Uterus (tissue), 2 donors: Measurements from ENCODE around the gene SCGB2A2.

Experiments
- CTCF ChIP-seq, 4 experiments: fragments of 200-600 bp in 2 of 4; fragments of 450-650 bp in 2 of 4; sonication (generic) in 2 of 4; IDR thresholded peaks; one replicate each; pipeline ENCODE4 v1.5.1; 2016 to 2019; ENCODE audit warnings: antibody characterized with exemption in 4 of 4, mild to moderate bottlenecking in 2 of 4, moderate library complexity in 1 of 4
- POLR2A ChIP-seq, 2 donors: fragments of 450-650 bp; IDR thresholded peaks; one replicate each; pipeline ENCODE4 v1.6.1; 2016; ENCODE audit warnings: antibody characterized with exemption in 2 of 2, mild to moderate bottlenecking in 1 of 2, moderate library complexity in 1 of 2

- TF ChIP-seq CTCF (IDR thresholded peaks at IDR 0.05) (no peak), POLR2A (IDR thresholded peaks at IDR 0.05) (no peak)
Measured at GRCh38 chr11:62264004-62264403, 6.0 kb upstream of the SCGB2A2 start.
